ENCODE data around the gene AGAP1.

AGAP1 gene

DNA sequence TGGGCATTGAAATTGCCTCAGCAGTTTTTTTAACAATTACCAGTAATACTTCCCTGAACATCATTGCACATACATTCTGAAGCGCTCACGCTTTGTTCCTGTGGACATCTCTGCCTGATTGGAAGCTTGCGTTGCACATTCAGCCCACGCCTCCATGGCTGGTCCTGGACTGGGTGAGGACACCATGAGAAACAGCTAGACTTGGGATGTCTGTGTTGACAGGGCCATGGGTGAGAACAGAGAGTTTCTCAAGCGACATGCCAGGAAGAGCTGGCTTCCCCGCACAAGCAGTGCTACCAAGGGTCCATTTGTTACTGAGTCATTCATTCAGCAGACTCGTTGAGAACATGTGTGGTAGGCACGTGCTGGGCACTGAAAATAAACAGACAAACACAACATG is 508.0 kb downstream of the AGAP1 start:
- no peak for DNase-seq (ENCODE audit: low read depth)

DNA sequence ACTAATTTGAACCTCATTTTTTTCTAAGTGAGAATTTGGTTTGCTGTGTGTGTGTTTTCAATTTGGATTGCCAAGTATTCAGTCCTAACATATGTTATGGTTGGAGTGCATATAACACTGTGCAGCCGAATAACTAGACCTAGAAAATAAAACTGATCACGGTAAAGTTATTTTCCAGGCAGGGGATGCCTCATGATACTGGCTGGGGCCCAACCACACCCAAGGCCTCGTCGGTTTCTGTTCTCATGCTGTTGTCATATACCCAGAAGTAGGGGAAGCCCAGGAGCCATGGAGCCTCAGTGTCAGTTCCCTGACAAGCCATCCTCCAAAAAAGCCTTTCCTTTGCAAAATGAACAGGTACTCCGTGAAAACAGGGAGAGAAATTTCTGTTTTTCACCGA is 514.2 kb downstream of the AGAP1 start:
- DNase-seq (ENCODE audit: low read depth) = no peak

DNA sequence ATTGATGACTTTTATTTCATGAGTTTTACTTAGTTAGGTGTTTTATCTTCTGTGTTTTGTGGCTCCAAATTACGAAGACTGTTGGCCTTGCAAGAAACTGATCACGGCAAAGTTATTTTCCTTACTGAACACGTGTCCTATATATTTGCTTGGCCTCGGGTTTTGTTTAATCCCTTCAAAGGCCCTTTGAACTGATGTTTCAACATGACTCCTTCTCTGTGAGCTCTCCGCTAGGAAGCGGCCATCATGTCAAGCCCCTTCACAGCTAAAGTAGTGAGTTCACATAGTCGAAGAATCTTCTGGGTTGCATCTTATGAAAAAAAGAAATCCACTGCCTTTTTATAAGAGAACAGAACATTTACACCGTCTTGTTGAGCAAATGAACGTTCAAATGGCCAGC is 515.0 kb downstream of the AGAP1 start:
- no peak for DNase-seq (ENCODE audit: low read depth)

DNA sequence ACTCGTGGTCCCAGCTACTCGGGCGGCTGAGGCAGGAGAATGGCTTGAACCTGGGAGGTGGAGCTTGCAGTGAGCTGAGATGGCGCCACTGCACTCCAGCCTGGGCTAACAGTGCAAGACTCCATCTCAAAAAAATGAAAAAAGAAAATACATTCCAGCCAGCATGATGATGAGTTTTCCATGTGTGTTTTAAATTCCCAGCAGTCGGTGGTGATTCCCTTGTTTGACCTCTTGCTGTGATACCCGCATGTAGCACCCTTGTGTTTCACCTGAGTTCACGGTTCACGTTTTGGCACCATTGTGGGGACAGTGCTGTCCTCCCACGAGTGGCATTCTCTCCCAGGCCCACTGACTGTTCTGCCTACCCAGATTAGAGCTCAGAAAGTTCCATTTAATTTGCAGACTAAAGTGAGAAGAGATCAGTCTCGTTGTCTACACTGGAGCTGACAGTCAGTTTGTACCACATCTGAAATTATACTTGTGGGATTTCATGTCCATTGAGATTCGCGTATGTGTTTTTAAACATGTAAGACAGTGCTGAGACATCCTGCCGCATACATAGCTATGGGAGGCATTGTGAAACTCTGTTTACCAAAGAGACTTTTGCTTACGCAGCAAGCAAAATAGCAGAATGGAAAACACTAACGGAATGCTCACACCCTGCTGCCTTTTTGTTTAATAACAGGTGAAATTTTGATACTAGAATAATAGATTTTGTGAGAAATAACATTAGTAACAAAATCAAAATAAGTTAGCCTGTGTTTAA is 517.3 kb downstream of the AGAP1 start:
- DNase-seq (ENCODE audit: low read depth) = no peak

DNA sequence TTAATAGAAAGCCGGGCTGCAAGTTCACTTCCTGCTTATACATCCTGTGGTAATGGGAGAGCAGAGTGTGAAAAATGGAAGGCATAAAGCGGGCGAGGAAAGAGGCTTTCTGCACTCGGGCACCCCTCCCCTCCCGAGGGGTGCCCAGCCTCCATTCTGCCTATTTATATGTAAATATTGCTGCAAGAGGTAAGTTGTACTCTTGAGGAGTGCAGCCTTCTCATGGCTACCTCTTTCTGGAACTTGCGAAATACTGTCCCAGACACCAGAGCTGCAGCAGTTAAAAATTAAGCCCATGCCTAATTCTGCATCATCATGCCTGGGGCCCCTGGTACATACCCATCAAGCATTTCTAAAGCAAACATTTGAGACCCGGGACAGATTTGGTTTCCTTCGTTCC is 518.3 kb downstream of the AGAP1 start:
- no peak for DNase-seq (ENCODE audit: low read depth)

DNA sequence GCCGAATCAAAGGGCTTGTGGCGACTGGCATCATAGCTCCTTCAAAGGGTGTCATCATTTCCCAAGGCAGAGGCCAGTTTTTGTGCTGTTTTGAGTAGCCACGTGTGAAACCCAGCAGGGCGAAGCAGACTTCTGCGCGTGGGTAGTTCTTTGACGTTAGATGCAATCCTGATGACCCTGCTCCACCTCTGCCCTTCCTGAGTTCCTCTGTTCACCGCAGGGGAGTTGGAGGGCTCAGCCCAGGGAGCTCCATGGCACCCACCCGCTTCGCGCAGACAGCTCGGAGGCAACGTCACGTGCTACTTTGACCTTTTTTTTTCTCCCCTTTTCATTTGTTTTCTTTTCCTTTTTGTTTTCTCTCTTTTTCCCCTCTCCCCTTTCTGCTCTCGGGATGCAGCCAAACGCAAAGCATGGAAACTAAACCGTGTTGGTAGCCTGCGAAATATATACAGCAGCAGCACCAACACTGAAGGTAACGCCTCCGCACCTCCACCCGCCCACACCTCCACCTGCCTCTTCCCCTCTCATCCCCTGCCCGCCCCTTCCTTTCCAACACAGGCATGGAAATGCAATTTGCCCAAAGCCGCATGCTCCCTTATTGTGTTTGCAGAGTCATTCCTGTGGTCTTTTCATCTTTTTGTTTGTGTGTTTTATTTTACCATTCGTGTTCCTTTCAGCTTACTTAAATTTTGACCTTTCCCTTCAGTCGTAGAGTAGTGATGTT is 520.7 kb downstream of the AGAP1 start:
- DNase-seq (ENCODE audit: low read depth) = no peak

DNA sequence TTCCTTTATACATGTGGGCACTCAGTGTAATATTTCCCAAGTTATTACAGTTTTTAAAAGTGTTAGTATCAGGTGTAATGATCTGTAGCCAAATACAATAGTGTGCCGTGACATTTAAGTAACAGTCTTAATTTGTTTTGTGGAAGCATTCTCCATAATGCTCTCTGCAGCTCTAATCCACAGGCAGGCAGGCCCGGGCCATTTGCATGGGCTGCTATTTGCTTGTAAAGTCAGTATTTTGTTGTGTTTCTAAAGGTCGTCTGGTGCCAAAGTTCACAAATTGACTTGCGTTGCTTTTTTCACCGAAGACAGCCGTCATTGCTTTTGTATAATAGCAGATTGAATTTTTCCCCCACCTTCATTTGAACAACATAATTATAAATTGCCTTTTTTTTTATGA is 521.3 kb downstream of the AGAP1 start:
- no peak for DNase-seq (ENCODE audit: low read depth)

DNA sequence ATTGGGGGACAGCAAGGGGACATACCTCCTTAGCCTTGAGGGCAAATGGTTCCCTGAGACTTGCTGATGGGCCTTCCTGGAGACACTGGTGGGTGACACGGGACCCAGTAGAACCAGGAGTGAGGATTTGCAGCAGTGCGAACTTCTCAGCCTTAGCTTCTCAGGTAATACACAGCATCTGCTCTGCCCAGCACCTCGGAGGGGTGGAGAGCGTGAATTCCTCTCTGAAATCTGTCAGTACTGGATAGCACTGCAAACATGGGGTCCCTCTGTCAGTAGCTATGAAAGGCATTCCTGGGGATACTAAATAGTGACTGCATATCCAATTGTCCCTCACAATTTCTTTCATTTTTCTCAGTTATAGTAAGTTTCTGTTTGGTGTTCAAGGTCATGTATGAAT is 522.7 kb downstream of the AGAP1 start:
- DNase-seq (ENCODE audit: low read depth) = no peak

DNA sequence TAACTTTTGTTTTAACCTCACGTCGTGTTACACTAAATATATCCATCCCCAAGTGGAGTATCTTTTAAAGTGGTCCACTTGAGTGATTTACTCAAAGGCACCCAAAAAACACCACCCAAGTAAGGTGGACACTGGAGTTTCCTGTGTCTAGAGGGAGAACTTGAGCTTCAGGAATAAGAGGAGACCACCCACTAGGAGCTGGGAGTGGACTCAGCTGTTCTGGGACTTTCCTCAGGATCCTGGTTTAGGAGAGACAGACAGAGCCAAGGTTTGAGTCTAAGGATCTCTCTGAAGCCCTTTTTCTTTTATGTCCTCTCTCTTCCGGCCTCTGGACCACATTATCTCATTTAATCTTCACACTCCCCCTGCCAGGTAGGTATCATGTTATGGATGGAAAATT is 523.6 kb downstream of the AGAP1 start:
- no peak for DNase-seq (ENCODE audit: low read depth)

DNA sequence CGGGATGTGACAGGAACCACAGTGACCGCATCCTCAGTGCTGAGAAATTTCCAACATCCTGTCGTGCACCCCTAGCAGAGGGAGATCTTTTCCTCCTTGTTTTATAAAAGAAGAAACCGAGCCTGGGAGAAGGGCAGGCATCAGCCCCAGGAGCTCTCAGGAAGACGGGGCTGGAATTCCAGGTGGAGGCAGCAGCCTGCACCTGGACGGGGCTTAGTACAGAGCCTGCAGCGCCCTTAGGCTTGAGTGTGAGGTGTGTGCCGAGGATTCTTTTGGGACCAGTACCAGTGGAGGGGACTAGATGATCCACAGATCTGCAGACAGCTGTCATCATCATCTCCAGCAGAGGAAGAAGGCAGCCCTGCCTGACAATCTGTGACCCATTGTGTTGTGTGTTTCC is 525.6 kb downstream of the AGAP1 start:
- no peak for DNase-seq (ENCODE audit: low read depth)

DNA sequence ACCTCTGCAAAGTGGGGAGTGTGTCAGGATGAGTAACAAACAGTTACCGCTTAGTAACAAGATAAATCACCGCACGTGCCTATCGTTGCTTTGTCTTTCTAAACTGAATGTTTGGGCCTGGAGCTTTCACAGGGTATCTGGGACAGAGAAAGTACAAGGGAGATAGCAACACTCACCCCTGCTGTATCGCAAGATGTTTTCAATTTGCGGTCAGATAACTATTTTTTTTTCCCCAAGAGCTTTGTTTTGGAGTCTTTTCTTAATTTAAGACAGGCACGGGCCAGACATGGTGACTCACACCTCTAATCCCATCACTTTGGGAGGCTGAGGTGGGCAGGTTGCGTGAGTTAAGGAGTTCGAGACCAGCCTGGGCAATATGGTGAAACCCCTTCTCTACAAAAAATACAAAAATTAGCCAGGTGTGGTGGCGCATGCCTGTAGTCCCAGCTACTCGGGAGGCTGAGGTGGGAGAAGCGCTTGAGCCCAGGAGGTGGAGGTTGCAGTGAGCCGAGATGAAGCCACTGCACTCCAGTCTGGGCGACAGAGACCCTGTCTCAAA is 527.7 kb downstream of the AGAP1 start:
- DNase-seq (ENCODE audit: low read depth) = no peak

DNA sequence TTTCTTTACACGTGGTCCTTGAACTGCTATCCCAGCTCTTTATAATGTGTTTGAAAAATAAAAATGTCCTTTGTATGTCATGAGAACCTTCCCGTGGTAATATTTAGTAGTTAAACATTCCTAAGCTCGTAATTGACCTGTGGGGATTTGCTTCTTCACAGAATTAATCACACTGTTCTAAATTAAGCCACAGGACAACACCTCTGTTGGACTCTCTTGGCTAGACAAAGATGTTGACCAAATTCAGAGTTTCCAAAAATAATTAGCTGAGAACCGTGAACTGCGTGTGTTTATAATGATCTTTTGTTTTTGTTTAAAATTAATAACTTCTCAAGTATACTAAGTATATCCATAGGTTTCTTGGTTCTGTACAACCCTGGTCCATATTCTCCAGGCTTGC is 528.3 kb downstream of the AGAP1 start:
- DNase-seq (ENCODE audit: low read depth) = no peak

DNA sequence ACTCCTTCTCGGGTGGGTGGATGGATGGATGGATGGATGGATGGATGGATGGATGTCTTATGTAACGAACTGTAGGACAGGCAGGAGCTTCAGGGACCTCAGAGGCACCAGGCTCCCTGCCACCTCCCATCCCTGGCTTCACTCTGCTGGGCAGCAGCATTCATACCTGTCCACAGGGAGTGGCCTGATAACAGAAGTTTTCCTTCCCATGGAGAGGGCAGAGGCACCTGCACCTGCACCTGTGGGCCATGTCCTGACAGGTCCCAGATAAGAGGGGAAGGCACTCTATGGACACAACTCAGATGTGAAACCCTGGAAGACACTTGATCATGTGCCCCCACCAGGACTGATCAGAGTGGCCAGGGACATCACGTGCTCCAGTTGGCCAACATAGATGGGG is 532.0 kb downstream of the AGAP1 start:
- no peak for DNase-seq (ENCODE audit: low read depth)

DNA sequence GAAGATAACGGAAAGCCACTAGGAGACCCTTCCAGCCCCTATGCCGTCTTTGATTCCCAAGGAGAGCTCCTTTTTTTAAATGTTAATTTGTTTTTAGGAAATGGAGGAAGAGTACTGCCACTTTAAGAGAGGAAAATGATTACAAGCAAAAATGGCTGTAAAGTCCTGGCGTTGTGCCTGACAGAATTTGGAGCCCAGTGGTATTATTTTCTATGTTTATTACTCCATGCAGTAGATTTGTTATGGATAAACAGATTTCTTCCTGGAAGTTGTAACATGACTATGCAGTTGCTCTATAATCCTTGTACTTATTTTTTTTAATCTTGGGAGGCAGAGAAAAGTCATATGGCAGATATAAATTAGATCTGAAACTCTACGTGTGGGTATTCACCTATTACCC is 533.0 kb downstream of the AGAP1 start:
- DNase-seq (ENCODE audit: low read depth) = no peak

DNA sequence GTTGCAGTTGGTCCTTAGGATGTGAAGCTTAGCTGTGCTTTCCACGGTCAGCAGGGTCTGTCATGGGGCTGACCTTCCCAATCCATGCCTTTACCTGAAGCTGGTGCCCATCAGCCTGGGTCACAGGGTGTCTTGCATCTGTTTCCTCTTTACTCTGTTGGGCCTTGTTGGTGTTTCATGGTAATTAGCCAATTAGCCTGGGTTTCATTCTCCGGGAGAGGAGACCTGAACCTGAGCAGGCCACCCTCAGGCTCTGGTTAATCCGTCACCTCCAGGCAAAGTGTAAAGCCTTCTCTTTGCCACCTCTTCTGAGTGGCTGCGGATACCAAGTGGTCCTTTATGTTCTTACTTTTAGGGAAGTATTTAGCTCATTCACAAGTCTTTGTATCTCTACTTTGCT is 534.2 kb downstream of the AGAP1 start:
- DNase-seq (ENCODE audit: low read depth) = no peak

DNA sequence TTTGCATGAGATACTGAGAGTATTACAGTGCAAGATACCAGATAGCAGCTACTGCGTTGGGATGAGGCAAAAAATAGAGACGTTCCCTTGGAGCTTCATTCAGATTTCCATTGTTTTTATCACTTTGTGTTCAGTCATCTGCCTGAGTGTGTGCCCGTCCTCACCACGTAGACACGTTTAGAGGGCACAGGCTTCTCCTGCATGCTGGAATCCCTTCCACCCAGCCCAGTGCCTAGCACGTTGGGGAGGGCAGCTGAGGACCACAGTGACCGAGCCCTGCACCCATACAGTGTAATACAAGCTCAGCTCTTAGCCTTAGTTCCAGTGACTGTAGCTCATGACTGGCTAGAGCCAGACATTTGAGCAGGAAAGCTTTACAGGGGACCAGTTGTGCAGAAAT is 539.6 kb downstream of the AGAP1 start:
- no peak for DNase-seq (ENCODE audit: low read depth)

DNA sequence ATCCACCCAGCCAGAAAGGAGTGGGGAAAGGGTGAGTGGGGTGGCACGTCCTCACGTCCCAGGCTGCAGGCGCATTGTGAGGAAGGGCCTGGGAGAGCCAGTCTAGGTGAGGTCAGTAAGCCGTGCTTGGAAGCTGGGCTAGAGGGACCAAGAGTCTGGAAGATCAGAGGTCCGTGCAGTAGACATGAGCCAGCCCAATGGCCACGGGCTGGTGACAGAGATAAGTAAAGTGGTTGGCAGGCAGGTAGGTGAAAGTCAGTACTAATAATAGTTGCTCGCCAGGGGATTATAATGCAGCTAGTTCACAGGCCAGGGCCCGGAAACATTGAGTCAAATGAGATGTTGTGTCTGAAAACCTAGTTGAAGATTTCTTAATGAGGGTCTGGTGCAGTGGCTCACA is 541.1 kb downstream of the AGAP1 start:
- DNase-seq (ENCODE audit: low read depth) = no peak

DNA sequence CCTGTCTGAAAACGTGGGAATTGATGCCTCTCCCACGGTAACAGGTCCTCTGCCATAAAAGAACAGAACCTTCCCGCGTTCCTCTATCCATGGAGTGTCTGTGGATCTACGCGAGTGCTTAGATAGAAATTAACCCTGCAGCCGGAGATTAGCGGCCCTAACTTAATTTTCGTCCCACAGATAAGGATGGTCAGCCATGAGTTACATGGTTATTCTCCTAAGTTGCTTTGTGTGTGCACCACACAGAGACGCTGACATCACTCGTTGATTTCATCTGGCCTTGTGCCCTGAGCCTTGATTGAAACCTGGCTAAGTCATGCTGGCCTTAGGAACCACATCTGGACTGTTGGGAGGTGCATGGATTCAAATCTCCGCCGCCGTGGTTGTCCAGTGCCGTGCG is 542.2 kb downstream of the AGAP1 start:
- no peak for DNase-seq (ENCODE audit: low read depth)

DNA sequence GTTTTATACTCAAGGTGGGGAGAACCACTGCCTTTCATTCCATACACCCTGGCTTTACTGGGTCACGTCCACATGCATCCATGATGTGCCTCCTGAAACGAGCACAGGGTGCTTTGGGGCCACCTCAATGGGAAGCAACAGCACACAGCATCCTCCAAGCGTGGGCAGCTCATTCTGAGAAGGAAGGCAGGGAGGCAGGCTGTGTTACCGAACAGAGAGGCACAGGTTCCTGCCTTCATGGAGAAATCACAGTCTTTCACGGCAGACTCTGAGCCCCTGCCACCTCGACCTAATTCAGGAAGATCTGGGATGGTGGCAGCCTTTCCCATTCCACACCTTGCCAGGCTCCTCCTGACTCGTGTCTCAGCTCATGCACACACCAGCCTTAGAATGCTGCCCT is 544.3 kb downstream of the AGAP1 start:
- DNase-seq (ENCODE audit: low read depth) = no peak

DNA sequence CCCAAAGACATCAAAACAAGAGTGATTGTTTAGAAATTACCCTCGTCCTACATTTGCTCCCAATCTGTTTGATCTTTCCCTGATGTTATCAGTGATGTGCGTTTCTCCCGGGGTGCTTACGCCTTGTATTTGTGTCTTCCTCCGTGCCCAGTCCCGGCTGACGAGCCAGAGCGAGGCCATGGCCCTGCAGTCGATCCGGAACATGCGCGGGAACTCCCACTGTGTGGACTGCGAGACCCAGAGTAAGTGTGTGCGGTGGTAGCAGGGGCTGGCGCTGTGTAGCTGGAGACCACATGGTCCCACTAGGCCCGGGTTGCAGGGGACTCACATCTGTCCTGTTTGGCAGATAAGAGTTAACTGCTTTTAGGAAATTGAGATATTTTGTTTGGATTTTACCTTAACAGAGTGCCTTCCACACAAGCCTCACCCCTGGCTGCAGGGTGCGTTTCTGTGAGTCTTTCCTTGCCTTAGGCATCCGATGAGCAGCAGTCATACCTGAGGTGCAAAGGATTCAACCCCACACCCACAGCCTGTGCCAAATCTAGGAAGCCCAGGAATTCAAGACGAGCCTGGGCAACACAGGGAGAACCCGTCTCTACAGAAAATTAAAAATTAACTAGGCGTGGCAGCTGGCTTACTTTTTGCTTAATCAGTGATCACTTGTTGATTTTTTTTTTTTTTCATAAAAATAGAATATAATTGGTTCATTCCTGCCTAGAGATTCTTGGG is 546.9 kb downstream of the AGAP1 start:
- DNase-seq (ENCODE audit: low read depth) = no peak

DNA sequence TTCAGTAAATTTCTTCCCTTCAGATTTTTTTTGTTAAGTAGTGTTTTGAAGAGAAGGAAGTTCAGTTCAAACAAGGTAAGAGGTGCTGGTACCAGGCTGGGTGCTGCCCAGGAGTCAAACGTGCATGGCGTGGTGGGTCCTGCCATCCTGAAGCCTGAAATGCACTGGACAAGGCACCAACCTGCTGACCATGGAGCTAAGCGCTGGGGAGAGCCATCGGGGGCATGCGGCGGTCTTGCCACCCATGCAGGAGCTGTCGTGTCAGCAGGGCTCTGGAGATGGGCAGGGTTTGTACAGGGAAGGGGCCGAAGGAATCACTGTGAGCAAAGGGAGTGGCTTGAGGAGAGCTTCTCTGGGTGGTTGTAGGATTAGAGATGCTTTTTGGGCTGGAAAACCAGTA is 547.8 kb downstream of the AGAP1 start:
- DNase-seq (ENCODE audit: low read depth) = no peak

DNA sequence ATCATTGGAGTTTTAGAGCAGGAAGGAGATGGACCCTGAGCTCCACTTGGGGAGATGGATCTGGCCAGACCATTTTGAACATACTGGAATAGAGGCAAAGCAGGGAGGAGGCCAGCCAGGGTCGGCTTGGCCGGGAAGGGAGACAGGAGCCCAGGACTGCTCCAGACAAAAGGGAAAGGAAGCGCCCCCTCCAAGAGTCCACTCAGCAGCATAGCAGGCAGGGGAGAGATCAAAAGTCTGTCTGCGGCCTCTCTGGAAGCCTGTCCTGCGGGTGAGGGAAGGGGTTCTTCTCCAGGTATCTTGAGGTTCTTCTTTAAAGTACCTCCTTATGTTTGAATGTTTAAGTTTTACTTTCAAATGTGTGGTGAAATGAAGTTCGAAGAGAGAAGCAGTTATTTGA is 548.2 kb downstream of the AGAP1 start:
- DNase-seq (ENCODE audit: low read depth) = no peak

DNA sequence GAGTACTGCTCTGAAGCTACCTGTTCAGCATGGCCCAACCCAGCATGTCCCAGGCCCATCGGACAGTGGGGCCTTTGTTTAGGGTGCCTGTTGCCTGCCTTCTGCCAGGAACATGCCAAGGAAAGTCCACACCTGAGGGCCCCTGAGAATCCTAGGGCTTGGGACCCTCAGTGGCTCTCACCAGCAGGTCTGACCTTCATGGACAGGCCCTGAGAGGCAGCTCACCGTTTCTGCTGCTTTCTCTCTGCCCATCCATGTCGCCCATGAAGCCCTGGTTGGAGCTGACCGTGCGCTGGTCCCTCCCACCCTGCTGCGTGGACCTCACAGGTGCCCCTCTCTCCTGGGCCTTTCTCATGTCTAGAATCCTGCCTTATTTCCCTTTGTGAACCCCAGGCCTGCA is 550.3 kb downstream of the AGAP1 start:
- DNase-seq (ENCODE audit: low read depth) = no peak

Data from EH (cell line).